Left forelimb (tissue), 1 donor: Measurements from ENCODE around the gene BBS2.
"Not testable (repeated sequence)": the region's sequence is repeated elsewhere in the genome, so short reads cannot be mapped to it uniquely, and the experiment has no call there.

ENCODE experiments used
- DNase-seq: peaks from one replicate; pipeline ENCODE4 v3.0.0-alpha.2; 2018; ENCODE audit warnings: low spot score

The BBS2 gene

DNA sequence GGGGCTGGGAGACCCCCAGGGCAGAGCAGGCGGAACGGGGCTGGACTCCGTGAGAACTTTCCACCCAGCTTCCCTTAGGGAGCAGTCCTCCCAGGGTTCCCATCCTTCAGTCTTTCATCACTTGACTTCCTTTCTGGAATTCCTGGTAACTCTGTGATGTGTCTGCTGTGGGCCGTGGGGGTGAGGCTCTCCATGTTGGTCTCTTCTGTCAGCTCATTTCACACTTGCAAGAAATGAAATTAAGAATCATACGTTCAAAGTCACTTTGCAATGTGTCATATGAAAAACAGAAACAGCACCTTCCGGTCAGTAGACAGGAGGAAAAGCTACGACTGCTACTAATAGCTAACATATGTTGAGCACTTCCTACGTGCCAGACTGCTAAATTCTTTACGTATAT, 5.4 kb upstream of the BBS2 start:
- DNase-seq: no peak

DNA sequence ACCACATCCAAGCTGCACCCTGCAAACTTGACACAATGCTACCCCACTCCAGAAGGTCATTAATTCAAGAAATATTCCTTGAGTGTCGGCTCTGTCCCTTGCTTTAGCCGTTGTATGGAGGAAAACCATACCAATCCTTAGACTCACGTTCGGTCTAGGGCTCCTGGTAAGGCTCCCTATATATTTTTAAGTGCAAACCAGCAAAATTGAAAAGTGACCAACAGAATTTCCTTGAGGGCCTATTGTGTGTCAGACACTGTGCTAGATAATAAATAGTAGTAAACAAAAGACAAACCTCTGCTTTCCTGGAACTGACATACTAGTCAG, 390 bp upstream of the BBS2 start:
- no peak for DNase-seq

DNA sequence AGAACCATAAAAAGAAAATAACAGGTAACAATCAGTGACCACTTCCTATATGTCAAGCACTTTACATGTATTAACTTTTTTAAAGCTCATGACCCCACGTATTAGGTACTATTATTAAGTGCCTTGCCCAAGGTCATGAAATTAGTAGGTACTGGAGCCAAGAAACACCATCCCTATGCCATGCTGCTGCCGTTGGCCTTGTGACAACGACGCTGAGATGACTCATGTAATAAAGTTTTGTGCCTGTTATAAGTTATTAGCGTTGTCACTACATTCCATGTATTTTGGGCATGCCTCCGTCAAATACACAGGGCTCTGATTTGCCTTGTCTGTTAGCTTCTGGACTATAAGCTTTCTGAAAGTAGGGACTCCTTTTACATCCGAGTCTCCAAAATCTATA, 1.4 kb downstream of the BBS2 start:
- no peak for DNase-seq

DNA sequence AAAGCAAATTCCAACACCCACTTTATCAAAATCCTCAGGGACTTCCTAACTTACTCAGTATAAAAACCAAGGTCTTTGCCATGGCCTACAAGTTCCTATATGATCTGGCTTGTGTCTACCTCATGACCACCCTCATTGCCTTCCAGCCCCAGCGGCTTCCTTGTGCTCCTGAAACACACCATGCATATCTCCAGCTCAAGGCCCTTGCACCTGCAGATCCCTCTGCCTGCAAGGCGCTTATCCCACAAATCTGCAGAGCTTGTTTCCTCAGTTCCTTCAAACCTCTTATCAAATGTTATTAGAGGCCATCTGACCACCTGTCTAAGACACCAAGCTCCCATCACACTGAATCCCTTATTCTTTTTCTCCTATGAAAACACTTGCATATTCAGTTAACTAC, 2.6 kb downstream of the BBS2 start:
- no peak for DNase-seq

DNA sequence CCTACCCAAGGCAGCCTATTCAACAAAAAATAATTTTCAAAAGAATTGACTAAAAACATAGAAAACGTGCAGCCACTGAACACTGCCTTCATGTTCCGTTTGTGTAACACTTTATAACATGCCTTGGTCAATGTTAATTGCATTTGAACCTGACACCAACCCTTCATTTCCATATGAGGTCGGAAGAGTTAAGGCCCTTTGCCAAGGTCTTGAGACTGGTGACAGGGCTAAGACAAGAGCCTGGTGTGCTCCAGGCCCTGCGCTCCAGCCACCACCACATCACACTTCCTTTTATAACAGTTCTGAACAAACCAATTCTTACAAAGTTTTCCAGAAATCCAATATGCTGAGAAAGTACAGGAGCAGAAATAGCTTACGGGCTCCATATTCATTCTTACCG, 4.2 kb downstream of the BBS2 start:
- DNase-seq: no peak

DNA sequence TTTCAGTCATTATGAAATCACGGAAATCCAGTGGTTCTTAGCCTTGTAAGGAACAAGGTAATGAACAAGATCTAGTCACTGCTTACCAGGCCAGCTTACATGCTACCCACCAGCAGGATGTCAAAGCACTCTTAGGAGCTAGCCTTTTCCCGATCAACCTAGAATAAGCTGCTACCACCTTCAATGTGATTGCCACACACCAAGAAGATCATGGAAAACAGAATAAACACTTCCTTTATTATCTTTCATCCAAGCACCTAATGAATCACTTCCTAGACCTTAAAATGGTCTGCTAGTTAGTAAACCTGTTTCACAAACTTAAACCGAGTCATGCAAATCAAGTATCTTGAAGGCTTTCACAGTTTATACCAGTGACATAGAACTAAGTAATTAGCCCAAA, 5.0 kb downstream of the BBS2 start:
- DNase-seq: no peak

DNA sequence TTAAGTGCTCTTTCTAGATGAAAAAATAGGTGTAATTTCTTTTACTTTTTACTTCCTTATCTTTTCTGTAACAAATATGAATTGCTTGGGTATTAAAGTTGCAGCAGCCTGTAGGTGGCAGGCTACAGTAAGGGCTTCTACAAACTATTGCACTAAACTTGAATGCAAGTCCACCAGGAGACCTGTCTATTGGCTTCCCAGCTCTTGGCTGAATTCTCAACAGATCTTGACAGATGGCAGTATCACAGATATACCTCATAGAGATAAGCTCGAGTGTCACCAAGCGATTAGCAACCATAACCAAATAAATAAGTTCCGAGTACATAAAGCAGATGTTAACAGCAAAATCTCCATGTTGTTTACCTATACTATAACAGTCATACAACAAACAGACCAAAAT, 5.9 kb downstream of the BBS2 start:
- DNase-seq: no peak

DNA sequence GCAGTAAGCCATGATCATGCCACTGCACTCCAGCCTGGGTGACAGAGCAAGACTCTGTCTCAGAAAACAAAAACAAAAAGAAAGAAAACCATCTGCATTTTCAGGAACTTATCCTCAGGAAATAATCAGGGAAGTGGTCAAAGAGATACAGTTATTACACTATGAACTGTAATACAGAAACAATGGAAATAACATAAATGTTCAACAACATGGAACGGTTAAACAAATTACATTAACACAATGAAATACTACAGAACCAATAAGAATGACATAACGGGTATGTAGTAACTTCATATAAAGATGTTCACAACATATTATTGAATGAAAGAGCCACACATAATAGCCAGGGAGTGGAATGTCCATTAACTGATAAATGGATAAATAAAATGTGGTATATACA, 6.7 kb downstream of the BBS2 start:
- no peak for DNase-seq

DNA sequence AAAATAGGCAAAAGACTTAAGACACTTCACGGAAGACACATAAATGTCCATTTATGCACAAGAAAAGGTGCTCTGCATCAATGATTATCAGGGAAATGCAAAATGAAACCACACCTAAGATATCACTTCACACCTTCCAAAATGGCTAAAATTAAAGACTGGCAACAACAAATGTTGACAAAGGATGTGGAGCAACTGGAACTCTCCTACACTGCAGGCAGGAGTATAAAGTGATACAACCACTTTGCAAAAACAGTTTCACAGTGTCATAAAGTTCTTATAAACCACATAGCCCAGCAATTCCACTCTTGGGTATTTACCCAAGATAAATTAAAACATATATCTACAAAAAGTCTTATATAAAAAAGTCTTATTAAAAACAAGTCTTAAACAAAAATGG, 7.8 kb downstream of the BBS2 start:
- DNase-seq: no peak

DNA sequence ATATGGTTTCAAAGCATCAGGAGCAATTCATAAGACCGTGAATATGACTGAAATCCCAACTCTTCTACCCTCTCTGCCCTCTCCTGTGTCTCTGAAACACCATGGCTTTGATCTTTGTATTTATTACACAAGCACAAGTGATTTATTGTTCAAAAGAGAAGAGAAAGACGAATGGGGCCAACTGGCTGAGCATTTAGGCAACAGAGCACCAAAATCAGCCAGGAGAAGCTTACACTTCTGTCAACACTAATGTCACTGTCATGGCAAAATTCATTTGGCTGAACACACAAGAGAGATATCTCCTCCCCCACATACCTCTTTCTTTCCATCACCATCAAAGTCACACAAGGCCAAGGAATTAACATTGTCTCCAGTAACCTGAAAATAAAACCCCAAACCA, 9.3 kb downstream of the BBS2 start:
- no peak for DNase-seq

DNA sequence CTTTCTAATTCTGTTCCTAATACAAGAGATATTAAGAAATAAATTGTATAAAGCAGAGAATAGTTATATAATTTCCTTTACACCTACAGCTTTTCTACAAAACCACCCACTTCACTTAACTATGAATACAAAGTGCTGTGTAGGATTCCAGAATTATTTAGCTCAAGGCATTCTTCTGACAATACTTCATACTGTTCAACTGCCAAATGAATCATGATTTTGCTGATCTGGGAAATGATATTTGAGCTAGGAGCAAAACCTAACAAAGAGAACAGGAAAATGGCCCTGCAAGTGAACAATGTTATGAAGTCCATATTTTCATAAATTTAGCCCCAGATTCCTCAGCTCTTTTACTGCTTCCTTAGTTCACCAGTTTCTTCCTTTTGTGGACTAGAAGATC, 12.9 kb downstream of the BBS2 start:
- DNase-seq: no peak

DNA sequence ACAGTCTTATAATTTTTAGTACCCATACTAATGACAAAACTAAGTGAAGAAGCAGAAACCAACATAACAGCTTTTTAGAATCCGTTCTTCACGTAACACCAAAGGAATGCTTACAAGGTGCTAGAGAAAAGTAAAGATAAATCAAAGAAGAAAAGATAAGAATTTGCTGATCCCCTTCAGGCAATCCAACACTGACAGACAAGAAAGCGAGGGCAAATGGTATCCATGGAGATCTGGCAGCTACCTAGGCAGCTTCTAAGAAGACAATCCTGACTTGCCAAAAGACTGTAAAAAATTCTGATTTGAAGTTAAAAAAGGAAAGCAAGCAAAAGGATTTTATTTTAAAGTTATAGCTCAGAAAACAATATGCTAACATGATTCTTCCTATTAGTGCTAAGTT, 14.6 kb downstream of the BBS2 start:
- no peak for DNase-seq

DNA sequence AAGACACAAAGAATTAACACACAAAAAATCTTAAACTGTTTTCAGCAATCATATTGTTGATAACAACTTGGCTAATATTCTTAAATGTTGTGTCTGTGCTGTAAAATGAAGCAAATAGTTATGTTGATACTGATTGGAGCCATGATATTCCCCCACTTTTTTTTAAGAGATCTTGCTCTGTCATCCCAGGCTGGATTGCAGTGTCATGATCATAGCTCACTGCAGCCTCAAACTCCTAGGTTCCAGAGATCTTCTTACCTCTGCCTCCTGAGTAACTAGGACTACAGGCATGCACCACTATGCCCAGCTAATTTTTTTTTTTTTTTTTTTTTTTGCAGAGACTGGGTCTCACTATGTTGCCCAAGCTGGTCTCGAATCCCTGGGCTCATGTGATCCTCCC, 26.0 kb downstream of the BBS2 start:
- no peak for DNase-seq

DNA sequence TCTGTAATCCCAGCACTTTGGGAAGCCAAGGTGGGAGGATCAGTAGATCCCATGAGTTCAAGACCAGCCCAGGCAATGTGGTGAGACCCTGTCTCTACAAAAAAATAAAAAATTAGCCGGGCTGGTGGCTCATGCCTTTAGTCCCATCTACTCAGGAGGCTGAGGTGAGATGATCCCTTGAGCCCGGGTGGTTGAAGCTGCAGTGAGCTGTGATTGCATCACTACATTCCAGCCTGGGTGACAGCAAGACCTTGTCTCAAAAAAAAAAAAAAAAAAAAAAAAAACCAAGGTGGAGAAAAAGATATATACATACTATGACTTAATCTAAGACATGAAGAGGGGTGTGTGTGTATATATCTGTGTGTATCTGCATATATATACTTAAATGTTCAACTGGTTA, 26.7 kb downstream of the BBS2 start:
- DNase-seq: no peak

DNA sequence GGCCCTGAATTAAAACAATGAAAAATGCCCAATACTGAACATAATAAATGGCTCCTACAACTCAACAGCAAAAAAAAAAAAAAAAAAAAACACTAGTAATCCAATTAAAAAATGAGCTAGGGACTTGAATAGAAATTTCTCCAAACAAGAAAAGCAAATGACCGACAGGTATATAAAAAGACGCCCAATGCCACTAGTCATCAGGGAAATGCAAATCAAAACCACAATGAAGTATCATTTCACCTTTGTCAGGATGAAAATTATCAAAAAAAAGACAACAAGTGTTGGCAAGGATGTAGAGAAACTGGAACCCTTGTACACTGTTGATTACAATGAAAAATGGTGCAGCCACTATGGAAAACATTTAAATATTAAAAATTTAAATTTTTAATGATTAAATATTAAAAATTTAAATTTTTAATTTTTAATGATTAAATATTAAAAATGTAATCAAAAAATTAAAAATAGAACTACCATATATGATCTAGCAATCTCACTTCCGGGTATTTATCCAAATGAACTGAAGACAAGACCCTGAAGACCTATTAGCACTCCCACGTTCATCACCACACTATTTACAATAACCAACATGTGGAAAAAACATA, 28.1 kb downstream of the BBS2 start:
- DNase-seq: no peak

DNA sequence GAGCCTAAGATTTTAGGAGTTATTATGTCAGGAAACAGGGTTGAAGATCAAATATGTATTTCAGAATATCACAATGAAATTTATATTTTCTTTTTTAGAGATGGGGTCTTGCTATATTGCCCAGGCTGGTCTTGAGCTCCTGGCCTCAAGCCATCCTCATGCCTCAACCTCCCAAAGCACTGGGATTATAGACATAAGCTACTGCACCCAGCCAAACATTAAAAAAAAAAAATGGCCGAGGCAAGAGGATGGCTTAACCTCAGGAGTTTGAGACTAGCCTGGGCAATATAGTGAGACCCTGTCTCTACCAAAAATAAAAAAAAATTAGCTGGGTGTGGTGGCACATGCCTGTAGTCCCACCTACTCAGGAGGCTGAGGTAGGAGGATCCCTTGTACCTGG, 31.0 kb downstream of the BBS2 start:
- not testable (repeated sequence) for DNase-seq

DNA sequence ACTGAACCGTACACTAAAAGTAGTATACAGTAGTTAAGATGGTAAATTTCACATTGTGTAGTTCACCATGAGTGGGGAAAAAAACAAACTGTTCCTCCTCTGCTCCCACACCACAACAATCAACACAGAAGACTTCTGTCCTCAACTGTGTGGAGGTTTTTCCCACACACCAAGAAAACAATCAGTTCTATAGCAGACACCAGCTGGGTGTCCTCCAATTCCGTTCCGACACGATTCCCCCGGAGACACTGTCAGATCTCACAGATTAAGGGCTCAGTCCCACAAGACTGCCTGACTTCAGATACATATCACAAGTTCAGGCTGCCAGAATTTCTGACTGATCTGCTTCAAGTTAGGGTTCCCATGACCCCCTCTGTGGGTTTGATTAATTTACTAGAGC, 31.8 kb downstream of the BBS2 start:
- DNase-seq: no peak

DNA sequence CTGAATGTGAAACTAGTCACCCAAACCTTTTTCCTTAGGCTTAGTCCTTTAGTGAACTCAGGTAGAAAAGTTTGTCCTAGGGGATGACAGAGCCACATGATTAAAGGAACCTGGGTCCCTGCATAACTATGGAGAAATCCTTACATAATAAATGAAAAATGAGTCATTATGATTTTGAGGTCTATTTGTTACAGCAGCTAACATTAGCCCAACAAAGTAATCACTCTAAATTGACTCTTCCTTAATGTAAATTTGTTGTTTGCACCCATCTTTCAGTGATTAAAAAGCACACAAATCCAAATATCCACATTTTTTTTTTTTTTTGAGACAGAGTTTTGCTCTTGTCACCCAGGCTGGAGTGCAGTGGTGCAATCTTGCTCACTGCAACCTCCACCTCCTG, 36.4 kb downstream of the BBS2 start:
- no peak for DNase-seq

DNA sequence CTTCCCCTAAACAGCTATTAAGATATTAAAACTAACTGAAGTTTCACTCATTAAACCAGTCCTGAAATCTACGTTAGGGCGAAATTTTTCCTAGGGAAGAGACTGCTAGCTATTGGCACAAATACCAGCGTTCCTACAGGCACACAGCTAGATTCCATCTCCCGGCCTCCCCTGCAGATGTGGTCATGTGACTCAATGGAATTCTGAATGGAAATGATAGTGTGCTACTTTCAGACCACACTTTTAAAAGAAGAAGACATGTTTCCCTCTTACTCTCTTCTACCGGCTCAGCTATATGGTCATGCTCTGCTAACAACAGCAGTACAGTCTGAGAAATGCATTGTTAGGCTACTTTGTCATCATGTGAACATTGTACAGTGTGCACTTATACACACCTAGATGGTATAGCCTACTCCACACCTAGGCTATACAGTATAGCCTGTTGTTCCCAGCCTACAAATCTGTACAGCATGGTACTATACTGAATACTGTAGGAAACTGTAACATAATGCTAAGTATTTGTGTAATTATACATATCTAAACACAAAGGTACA, 37.1 kb downstream of the BBS2 start:
- no peak for DNase-seq

DNA sequence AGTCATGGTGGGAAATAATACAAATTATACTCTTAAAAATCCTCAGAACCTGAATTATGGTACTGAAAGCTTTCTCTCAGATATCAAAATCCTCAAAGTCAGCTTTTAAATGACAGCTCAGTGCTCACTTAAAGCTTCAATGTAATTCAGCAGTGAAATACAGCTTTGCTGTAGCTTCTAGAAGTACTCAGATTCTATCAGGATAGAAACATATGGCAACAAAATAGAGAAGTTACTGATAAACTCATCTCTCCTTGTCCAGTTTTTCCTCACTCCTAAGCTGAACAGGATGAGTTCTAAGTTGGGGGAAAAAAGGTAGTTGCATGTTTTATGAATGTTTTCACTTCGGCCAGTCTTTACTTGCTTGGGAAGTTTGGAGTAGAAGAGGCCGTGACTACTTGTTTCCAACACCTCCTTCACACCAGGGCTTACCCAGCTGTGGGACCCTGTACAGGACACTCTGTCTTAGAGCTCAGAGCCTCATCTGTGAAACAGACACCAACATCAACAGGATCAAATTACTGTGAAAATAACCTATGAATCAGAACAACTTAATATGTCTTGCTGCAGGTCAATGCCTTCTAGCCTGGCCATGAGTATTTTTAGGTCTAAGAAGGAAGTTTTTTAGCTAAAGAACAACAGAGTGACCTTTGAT, 38.2 kb downstream of the BBS2 start:
- no peak for DNase-seq

DNA sequence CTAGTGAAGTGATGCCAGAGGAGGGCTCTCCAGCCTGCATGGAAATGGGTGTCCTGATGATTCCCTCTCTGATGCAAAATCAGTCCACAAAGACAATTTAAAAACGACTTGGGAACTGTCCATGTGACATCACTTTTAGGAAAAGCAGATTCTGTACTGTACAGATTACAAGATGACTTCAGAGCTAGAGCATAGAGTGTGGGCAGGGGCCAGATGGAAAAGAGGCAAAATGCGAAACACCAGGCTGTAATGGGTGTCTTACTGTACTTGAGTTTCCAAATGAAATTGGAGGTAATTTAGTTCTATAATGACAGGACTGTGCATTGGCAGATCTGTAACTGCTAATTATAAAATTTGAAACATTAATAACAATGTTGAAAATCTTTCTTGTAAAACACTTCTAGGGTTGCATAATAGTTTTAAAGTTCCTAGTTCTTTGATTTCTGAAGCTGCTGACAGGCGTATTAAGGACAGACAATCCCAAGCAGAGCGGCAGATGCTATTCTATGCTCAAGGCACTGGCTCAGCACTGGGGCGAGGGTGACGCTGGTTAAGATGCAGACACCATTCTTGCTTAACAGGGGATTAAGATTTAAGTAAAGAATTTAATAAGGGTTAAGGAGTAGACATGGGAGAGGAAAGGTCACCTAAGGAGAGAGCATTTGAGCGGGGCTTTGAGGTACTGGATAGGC, 38.9 kb downstream of the BBS2 start:
- no peak for DNase-seq

DNA sequence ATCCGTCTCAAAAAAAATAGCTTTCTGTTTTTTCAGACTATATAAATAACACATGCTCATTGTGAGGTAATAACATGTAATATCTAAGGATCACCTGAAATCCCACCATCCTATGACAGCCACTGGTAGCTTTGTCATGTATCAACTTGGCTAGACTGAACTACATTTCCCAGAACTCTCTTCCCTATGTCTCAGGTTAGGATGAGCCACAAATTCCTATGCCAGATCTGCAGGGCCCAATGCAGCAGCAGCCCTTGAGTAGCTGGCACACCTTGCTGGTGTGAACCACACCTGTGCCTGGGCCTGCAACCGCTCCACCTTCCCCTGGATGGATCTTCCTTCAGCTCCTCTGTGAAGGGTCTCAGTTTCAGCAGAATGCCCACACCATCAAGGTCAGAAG, 40.4 kb downstream of the BBS2 start:
- DNase-seq: no peak

DNA sequence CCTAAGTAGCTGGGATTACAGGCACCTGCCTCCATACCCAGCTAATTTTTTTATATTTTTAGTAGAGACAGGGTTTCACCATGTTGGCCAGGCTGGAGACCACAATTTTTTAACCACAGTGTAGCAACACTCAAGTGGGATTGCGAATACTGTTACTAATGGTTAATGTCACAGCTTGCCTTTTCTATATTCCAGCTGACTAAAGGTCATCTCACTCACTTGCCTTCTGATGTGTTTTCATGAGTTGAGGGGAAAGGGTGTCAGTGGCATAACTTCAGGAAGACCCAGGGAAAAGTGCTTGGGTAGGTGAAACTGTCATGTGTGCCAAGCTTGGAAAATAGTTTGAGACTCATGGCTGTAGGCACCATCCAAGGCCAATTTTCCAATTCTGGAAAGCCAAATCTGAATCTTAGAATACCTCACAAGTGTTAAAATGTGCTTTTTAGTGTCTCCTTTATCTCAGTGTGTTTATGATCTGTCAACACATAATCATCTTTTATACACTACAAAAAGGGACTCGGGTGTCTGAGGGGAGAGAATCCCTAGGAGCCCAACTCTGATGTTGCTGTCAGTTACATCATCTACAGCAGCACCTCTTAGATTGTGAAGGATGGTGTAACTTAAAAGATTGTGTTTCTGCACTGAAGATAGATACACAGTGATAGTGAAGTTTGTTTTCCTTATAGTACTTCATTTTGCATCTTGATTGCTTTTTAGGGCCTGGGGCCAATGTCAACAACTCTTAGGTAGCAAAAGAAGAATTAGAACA, 41.4 kb downstream of the BBS2 start:
- no peak for DNase-seq
